Stimulated activated CD8-positive, alpha-beta memory T cell treated with anti-CD3 and anti-CD28 coated beads, Interleukin-12 subunit alpha, Interleukin-12 subunit beta, amount 100 ng/mL, for 1 hour (primary cell): ENCODE measurements around the gene WAS.

Experiments
- DNase-seq: peaks from one replicate; pipeline ENCODE4 v3.0.0-alpha.2; 2020; ENCODE audit warnings: low read depth

Gene WAS

DNA sequence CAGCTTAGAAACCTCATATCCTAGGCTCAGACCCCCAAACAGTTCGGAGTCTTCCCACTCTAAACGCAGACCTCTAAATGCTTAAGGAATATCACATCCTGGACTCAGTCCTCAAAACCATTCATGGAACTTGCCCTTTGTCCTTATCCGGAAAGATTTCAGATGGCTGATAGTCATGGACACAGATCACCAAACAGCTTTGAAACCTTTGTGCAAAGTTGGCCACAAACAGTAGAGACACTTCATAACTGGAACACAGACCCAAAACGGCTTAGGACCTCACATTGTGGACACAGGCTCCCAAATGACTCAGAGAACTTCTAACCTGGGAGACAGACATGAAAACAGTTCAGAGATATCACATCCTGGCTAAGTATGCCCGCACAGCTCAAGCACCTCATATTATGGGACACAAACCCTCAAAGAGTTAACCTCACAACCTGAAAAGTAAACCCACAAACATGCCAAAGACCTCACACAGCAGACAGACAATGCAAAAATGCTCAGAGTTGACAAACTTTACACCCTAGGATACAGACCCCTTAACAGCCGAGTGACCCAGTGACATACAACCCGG, 28.4 kb downstream of the WAS start:
- DNase-seq, result no peak

DNA sequence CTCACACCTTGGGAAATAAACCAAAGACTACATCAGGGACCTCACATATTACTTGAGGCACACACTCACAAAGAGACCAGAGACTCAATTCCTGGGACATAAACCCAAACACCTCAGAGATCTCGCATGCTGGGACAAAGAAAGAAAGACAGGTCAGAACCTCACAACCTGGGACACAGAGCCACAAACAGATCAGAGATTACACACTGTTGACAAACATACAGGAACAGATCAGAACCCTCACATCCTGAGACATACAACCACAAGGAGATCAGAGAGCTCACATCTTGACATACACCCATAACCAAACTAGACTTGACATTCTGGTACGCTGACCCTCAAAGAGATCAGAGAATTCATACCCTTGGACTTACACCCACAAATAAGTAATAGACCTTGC, 30.2 kb downstream of the WAS start:
- DNase-seq, result no peak

DNA sequence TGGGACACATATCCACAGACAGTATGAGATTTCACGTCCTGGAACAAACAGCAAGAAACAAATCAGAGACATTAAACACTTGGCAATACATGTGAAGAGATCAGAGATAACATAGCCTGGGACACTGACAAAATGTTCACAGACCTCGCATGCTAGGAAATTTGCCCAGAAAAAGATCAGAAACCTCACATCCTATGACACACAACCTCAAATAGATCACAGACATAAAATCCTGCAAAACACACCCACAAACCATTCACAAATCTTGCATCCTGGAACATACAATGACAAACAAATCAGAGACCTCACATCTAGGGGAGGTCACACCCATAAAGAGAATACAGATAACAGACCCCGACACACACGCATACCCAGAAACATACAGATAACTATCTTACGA, 31.0 kb downstream of the WAS start:
- DNase-seq, result no peak

DNA sequence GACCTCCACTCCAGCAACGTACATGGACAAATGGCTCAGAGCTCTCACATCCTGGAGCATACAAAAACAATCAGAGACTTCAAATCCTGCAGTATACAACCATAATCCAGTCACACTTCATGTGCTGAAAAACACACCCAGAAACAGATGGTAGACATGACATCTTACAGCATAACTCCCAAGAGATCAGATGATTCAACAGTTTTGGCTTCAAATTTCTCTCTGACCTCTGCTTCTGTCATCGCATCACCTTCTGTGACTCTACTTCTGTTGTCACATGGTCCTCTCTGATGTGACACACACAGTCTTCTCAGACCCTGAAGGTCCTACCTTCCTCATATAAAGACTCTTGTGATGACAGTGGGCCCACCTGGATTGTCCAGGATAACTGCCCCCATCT, 31.5 kb downstream of the WAS start:
- DNase-seq, result no peak

DNA sequence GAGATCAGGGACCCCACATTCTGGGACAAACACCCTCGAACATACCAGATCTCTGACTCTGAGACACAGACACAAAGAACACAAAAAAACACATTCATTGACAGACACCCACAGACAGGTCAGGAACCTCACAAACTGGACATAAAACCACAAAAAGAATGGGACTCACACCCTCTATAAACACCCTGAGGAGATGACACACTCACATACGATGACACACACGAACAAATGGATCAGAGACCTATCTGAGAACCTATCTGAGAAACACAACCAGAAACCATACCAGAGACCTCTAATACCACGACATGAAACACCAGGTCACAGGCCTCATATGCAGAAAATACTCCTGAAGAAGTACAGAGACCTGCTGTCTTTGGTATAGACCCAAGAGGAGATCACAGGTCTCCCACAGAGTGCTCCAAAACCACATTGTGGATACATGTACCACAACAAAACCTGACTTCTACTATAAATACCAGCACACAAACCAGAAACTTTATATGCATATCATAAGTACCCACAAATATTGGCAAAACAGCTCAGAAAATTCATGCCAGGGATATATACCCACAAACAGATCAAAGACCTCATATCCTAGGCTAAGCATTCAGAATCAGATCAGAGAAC, 32.4 kb downstream of the WAS start:
- DNase-seq, result no peak

DNA sequence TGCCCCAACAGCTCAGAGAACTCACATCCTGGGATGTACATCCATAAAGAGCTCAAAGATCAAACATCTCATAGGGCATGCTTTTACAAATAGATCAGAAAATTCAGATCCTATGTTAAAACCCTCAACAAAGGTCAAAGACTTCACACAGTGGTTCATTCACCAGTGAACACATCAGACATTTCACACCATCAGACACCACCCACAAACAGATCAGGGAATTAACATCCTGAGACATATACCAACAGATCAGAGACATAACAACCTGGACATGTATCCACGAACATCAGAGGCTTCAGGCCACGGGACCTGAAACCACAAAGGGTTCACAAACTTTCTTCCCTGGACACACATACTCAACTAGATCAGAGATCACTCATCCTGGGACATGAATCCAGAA, 36.4 kb downstream of the WAS start:
- DNase-seq, result no peak

DNA sequence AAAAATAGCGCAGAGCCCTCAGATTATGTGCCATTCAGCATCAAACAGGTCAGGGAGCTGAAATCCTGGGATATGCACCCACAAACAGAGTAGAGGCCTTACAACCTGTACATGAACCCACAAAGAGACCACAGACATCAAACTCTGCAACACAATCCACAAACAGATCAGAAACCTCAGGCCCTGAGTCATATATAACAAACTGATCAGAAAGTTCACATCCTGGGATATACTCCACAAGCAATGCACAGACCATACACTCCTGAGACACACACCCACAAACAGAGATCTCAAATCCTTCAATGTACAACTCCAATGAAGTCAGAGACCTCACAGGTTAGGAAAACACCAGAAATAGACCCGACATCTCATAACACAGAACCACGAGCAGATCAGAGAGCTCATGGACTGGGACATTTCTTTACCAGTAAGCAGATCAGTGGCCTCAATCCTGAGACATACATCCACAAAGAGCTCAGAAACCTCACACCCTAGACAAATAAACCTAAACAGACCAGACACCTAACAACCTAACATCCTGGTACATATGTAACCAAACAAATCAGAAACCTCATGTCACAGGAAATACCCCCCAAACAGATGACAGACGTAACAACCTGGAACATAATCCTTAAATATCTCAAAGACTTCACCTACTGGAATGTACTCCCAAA, 37.1 kb downstream of the WAS start:
- no peak for DNase-seq

DNA sequence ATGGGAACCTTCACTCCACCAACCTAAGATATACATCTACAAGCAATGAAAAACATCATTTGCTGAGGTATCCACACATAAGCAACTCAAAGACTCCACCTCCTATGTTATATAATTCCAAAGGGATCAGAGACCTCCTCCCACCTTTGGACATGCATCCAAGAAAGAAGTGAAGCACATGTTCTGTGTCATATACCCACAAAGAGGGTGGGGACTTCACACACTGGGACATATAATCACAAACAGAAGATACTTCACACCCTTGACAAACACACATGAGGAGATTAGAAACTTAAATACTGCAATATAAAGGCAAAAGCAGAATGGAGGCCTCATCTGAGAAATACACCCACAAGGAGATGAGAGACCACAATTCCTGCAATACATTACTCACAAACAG, 38.3 kb downstream of the WAS start:
- no peak for DNase-seq

DNA sequence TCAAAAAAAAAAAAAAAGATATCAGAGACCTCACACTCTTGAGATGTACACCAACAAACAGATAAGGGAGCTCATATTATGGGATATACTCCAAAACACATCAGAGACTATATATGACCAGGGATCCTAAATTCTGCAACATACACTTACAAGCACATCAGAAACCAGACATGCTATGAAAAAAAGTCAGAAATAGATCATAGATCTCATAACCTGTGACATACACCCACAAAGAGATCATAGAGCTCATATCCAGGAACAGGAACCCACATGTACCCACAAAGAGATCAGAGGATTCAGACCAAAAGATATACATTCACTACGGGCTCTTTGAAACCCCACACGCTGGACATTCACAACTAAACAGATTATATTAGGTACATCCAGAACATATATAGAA, 43.0 kb downstream of the WAS start:
- DNase-seq, result no peak

DNA sequence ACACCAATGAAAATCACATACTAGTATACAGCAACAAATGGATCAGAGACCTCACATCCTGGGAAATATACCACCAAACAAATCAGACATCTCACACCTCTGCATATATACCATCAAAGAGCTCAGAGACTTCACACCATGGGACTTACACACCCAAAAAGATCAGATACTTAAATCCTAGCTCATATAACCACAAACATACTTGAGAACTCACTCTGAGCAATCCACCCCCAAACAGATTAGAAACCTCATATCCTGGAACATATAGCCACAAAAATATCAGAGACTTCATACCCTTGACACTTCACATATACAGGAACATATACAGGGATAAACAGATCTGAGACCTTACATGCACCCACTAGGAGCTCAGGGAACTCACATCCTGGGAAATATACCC, 45.1 kb downstream of the WAS start:
- no peak for DNase-seq

DNA sequence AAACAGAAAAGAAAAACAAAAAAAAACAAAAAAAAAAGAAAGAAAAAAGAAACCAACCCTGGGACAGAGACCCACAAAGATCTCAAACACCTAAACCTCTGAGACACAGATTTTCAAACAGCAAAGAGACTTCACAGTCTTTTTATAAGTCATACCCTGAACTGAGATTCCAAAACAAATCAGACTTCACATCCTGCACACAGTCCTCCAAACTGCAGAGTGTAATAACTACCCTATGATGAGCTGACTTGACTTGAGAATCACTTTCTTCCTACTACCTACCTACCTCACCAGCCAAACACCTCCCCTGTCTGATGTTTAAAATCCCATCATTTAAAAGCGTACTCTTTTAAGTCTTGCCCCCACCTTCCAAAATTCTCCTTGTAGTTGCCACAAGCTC, 52.7 kb downstream of the WAS start:
- no peak for DNase-seq

DNA sequence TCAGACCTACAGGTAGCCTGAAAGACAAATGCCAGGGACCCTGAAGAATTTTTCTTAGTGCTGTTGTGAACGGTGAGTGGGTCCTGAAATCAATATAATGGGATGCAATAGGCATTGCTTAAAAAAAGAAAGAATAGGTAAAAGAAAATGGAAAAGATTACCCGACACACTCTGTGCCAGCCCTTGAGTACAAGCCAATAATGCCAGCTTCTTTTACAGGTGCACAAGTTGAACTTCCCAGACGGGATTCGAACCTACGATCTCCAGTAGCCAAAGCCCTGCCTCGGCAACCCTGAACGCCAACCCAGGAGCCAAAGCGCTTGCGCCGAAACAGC, 53.2 kb downstream of the WAS start:
- no peak for DNase-seq

DNA sequence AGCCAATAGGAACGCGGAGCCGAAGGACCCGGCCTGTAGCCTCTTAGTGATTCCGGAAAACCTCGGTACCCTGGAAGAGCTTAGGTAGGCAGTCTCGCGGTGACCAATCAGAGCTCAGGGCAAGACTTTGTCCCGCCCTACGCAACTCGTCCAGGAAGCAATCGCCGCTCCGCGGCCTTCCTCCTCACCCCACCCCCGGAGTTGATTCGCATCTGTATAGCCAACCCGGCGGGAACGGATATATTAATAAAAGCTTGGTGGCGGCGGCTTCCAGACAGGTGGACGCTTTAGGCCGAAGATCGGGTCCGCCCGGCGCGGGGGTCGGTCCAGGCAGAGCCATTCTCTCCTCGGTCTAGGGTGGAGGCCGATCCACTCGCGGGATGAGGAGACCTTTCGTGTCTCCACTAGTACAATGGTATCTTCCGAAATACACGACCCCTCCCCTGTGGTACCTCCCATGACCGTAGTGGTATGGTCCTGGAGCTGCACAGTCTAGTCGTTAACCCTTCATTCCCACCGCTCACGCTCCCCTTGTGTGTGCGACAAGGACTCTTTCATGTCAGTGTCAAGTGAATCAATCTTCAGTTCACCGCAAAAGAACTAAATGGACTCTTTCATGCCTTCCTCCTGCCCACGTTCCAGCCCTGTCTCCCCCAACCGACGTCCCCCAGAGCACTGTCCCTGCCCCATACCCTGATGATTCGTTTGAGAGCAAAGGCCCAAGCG, 53.8 kb downstream of the WAS start:
- DNase-seq, result peak; percentile 74

DNA sequence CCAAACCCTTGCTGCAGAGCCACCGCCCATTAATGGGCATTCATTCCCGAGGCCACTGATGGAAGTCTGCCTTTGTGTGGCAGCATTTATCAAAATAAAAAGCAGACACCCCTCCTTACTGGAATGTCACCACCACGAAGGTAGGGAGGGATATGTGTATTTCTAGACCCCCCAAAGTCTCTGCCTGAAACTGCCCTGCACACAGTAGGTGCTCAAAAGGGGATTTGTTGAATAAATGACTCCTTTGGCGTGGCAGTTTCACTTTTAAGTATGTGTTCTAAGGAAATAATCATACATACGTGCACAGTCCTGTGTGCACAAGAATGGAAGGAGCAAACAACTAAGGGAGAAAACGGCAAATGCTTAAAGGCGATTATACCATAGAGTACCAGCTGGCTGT, 54.3 kb downstream of the WAS start:
- no peak for DNase-seq
